SK-N-SH (cell line): ENCODE measurements around the gene FOXN4. TPM values are rescaled to one million over a fixed set of nuclear protein-coding genes. Genes with fewer than 3 reads are reported as not detected.

ENCODE experiments used
- CTCF ChIA-PET: fragments of 300-600, 350-600 bp; formaldehyde crosslinking; extraction: SDS; loops from one replicate; lab custom pipeline; 2021; lab: Yijun Ruan, JAX
- POLR2A ChIA-PET: fragments of 350-600 bp; sonication (Branson Sonifier 250); formaldehyde crosslinking; extraction: SDS; loops from one replicate; lab custom pipeline; 2020; ENCODE audit warnings: antibody characterized with exemption, inconsistent platforms; lab: Yijun Ruan, JAX
- DNase-seq: peaks from one replicate; pipeline ENCODE4 v3.0.0; 2012
- H2AFZ ChIP-seq: fragments of 200-600 bp; sonication (generic); 2 replicates; pipeline ENCODE4 v1.8.1; 2016; ENCODE audit warnings: antibody characterized with exemption, mild to moderate bottlenecking, low read depth
- H3F3A ChIP-seq: fragments of 200-600 bp; sonication (generic); replicated peaks from 2 replicates; pipeline ENCODE3; 2016; ENCODE audit warnings: antibody characterized with exemption, mild to moderate bottlenecking; ENCODE audit not compliant: insufficient read depth
- H3K27ac ChIP-seq, 2 experiments: fragments of 200-500 bp in 1 of 2; fragments of 200-600 bp in 1 of 2; sonication (Bioruptor generic) in 1 of 2; sonication (generic), shearing (Covaris generic) in 1 of 2; 2 replicates each; pipeline versions ENCODE4 v1.5.1 to v1.6.1; 2014 to 2016; ENCODE audit warnings: low read depth in 2 of 2, inconsistent platforms in 1 of 2, low read length in 1 of 2, mild to moderate bottlenecking in 1 of 2, mixed read lengths in 1 of 2
- H3K27me3 ChIP-seq: fragments of 200-600 bp; sonication (generic), shearing (Covaris generic); 2 replicates; pipeline ENCODE4 v1.6.1; 2016; ENCODE audit warnings: mixed run types; ENCODE audit not compliant: insufficient read depth
- H3K36me3 ChIP-seq, 2 experiments: fragments of 200-500 bp in 1 of 2; fragments of 200-600 bp in 1 of 2; sonication (Bioruptor generic) in 1 of 2; sonication (generic) in 1 of 2; replicated peaks in 1 of 2; 2 replicates each; pipeline versions ENCODE3 to v1.5.1; 2014 to 2016; ENCODE audit warnings: low read length in 1 of 2, mild to moderate bottlenecking in 1 of 2; ENCODE audit not compliant: insufficient read depth in 2 of 2, control insufficient read depth in 1 of 2
- H3K4me1 ChIP-seq, 2 experiments: fragments of 200-500 bp in 1 of 2; fragments of 200-600 bp in 1 of 2; sonication (Bioruptor generic) in 1 of 2; sonication (generic), shearing (Covaris generic) in 1 of 2; 2 replicates each; pipeline versions ENCODE4 v1.5.1 to v1.6.1; 2014 to 2016; ENCODE audit warnings: low read depth in 1 of 2, low read length in 1 of 2, mixed run types in 1 of 2; ENCODE audit not compliant: insufficient read depth in 2 of 2, control insufficient read depth in 1 of 2
- H3K4me2 ChIP-seq: fragments of 200-600 bp; sonication (generic), shearing (Covaris generic); 2 replicates; pipeline ENCODE4 v1.6.1; 2017; ENCODE audit warnings: mixed run types
- H3K4me3 ChIP-seq, 2 experiments: fragments of 200-500 bp in 1 of 2; fragments of 200-600 bp in 1 of 2; sonication (Bioruptor generic) in 1 of 2; sonication (generic), shearing (Covaris generic) in 1 of 2; 2 replicates each; pipeline versions ENCODE4 v1.5.1 to v1.8.1; 2014 to 2016; ENCODE audit warnings: low read depth in 2 of 2, inconsistent platforms in 1 of 2, low read length in 1 of 2, mild to moderate bottlenecking in 1 of 2, mixed read lengths in 1 of 2, moderate library complexity in 1 of 2
- H3K79me2 ChIP-seq: fragments of 200-600 bp; sonication (generic); 2 replicates; pipeline ENCODE4 v1.8.1; 2017; ENCODE audit warnings: mild to moderate bottlenecking; ENCODE audit not compliant: insufficient read depth
- H3K9ac ChIP-seq: fragments of 200-600 bp; sonication (generic); 2 replicates; pipeline ENCODE4 v1.6.1; 2017; ENCODE audit warnings: mixed run types
- H3K9me2 ChIP-seq: fragments of 200-600 bp; sonication (generic); 2 replicates; pipeline ENCODE4 v1.6.1; 2017; ENCODE audit warnings: mixed run types
- H3K9me3 ChIP-seq: fragments of 200-600 bp; sonication (generic); 2 replicates; pipeline ENCODE4 v1.6.1; 2017; ENCODE audit warnings: mixed run types, mild to moderate bottlenecking, moderate library complexity
- H4K20me1 ChIP-seq: fragments of 200-600 bp; sonication (generic); 2 replicates; pipeline ENCODE4 v1.6.1; 2017; ENCODE audit warnings: mild to moderate bottlenecking, mixed run types; ENCODE audit not compliant: insufficient read depth
- EP300 ChIP-seq, 2 experiments: IDR thresholded peaks; 2 replicates each; pipeline versions ENCODE4 v1.4.0 to v1.6.1; 2012; ENCODE audit warnings: borderline replicate concordance in 1 of 2, low read depth in 1 of 2, low read length in 1 of 2
- FOSL2 ChIP-seq: IDR thresholded peaks from 2 replicates; pipeline ENCODE4 v1.4.0; 2012; ENCODE audit warnings: low read depth, mild to moderate bottlenecking, moderate library complexity, borderline replicate concordance
- FOXM1 ChIP-seq: IDR thresholded peaks from 2 replicates; pipeline ENCODE4 v1.4.0; 2012; ENCODE audit warnings: low read depth, mild to moderate bottlenecking
- GATA2 ChIP-seq: sonication (generic); formaldehyde crosslinking; IDR thresholded peaks from 2 replicates; pipeline ENCODE4 v1.5.0; 2020; ENCODE audit warnings: mild to moderate bottlenecking, missing genetic modification reagents
- IRF3 ChIP-seq: fragments of 150-350 bp; IDR thresholded peaks from 2 replicates; pipeline ENCODE4 v1.6.1; 2016; ENCODE audit warnings: mild to moderate bottlenecking, low read depth, low read length
- JUND ChIP-seq: IDR thresholded peaks from 2 replicates; pipeline ENCODE4 v1.4.0; 2012
- MAX ChIP-seq: IDR thresholded peaks from 2 replicates; pipeline ENCODE4 v1.4.0; 2012; ENCODE audit warnings: low read depth
- MXI1 ChIP-seq: IDR thresholded peaks from 2 replicates; pipeline ENCODE4 v1.6.1; 2012; ENCODE audit warnings: mild to moderate bottlenecking, low read depth, low read length, improper control_type of control experiment
- NFIC ChIP-seq: IDR thresholded peaks from 2 replicates; pipeline ENCODE4 v1.4.0; 2012; ENCODE audit warnings: borderline replicate concordance
- NRF1 ChIP-seq: IDR thresholded peaks from 2 replicates; pipeline ENCODE4 v1.6.1; 2012; ENCODE audit warnings: low read depth, mild to moderate bottlenecking, low read length
- PBX3 ChIP-seq: IDR thresholded peaks from 2 replicates; pipeline ENCODE4; 2012
- POLR2AphosphoS5 ChIP-seq: IDR thresholded peaks from 2 replicates; pipeline ENCODE4 v1.6.1; 2012; ENCODE audit warnings: low read depth, low read length
- RCOR1 ChIP-seq: fragments of 150-350 bp; IDR thresholded peaks from 2 replicates; pipeline ENCODE4 v1.6.1; 2017; ENCODE audit warnings: antibody characterized with exemption, low read length
- RFX5 ChIP-seq: IDR thresholded peaks from 2 replicates; pipeline ENCODE4 v1.6.1; 2012; ENCODE audit warnings: mild to moderate bottlenecking, improper control_type of control experiment, low read length
- RXRA ChIP-seq: IDR thresholded peaks from 2 replicates; pipeline ENCODE4 v1.4.0; 2012; ENCODE audit warnings: low read depth, mild to moderate bottlenecking, borderline replicate concordance
- SIN3A ChIP-seq: IDR thresholded peaks from 2 replicates; pipeline ENCODE4 v1.6.1; 2012; ENCODE audit warnings: low read depth, mild to moderate bottlenecking, low read length, moderate library complexity, borderline replicate concordance
- SMC3 ChIP-seq: IDR thresholded peaks from 2 replicates; pipeline ENCODE4 v1.6.1; 2012; ENCODE audit warnings: low read depth, low read length, improper control_type of control experiment
- TCF12 ChIP-seq: IDR thresholded peaks from 2 replicates; pipeline ENCODE4 v1.4.0; 2012
- USF1 ChIP-seq: IDR thresholded peaks from 2 replicates; pipeline ENCODE4 v1.4.0; 2012; ENCODE audit warnings: low read depth, borderline replicate concordance
- ZBTB33 ChIP-seq: IDR thresholded peaks from 2 replicates; pipeline ENCODE4 v1.4.0; 2012; ENCODE audit warnings: low read depth, borderline replicate concordance
- WGBS: methylation state at CpG from one replicate; pipeline ENCODE4 v1.1.6; 2017; ENCODE audit warnings: low lambda C conversion rate; 5-methylcytosine and 5-hydroxymethylcytosine counted together
- polyA plus RNA-seq, 3 experiments: library from polyadenylated mRNA; depleted of rRNA; stranded (reverse); fragments of >200 nt; gene quantifications; 2 replicates each; pipeline ENCODE4 v1.2.3, GENCODE V29; 2012

Gene FOXN4
- polyA plus RNA-seq, 1 of the 3 experiments (the other 2 are of a cell fraction): 0.10 TPM

GRCh38 chr12:109302770-109303169 lies 6.3 kb downstream of the FOXN4 start (continued):
- no peak for TF ChIP-seq IRF3
- TF ChIP-seq TCF12: no peak
- no peak for TF ChIP-seq RCOR1
- TF ChIP-seq FOXM1: no peak
- TF ChIP-seq NFIC: no peak
- TF ChIP-seq, all 33 proteins: peak for 0

GRCh38 chr12:109302358-109302757 lies 6.7 kb downstream of the FOXN4 start:
- no peak overlapping the region for H3K9ac ChIP-seq
- ChIA-PET POLR2A (no interaction called here), CTCF (interaction anchor here (0.8 to 3.4 kb wide), 5 partner anchors 22 to 190 kb away, joined by 3 to 11 read pairs (median 3); no protein-coding TSS in a partner anchor)
- H3F3A ChIP-seq: no peaks in the 10 kb centered on the region
- no peaks in the 10 kb centered on the region for H3K9me3 ChIP-seq
- H3K9me2 ChIP-seq: no peaks in the 10 kb centered on the region
- WGBS: 55% methylated on average over 2 of the region's 2 CpGs
- TF ChIP-seq GATA2 (CRISPR knock-in tag) (no peak), MXI1 (no peak), PBX3 (no peak), RXRA (no peak), POLR2AphosphoS5 (no peak), USF1 (no peak), SIN3A (no peak), JUND (no peak), FOSL2 (no peak), MAX (no peak), RCOR1 (no peak), ZBTB33 (no peak), SMC3 (no peak), NRF1 (no peak), RFX5 (no peak), EP300 (IDR thresholded peaks at IDR 0.05; ENCODE audit: borderline replicate concordance in 1 of 2, low read depth in 1 of 2, low read length in 1 of 2) (no peak)
- no peak overlapping the region for H3K27ac ChIP-seq
- no peaks in the 10 kb centered on the region; the same call in 1 of the 2 replicates for H3K27me3 ChIP-seq
- H3K79me2 ChIP-seq: no peaks in the 10 kb centered on the region
- no peak overlapping the region for H3K4me3 ChIP-seq
- no peaks in the 10 kb centered on the region for H4K20me1 ChIP-seq
- peaks cover 0 to 3% of the 10 kb centered on the region in 2 experiments; a peak in 1 of 4 replicates for H3K4me1 ChIP-seq
- no peaks in the 10 kb centered on the region for H3K36me3 ChIP-seq
- no peak overlapping the region for H2AFZ ChIP-seq
- DNase-seq: no peak
- no peak overlapping the region for H3K4me2 ChIP-seq
